NT2/D1 (cell line): ENCODE data around the gene TBC1D19.

Experiments used
- YY1 ChIP-seq: IDR thresholded peaks from 2 replicates; pipeline ENCODE4 v1.6.1; 2011; ENCODE audit not compliant: insufficient read length, insufficient read depth
- ZNF274 ChIP-seq: IDR thresholded peaks from 2 replicates; pipeline ENCODE4 v1.6.1; 2011; ENCODE audit warnings: mild to moderate bottlenecking, low read depth, low read length

- TF ChIP-seq ZNF274 (no peak), YY1 (no peak)
These were observed 200.5 kb downstream of the TBC1D19 start for GRCh38 chr4:26784207-26784865.
